Ammon's horn (tissue), 1 donor: ENCODE results near the gene NFAT5.
"Not testable (repeated sequence)": the region's sequence is repeated elsewhere in the genome, so short reads cannot be mapped to it uniquely, and the experiment has no call there.

Experiments
- DNase-seq: peaks from one replicate; pipeline ENCODE4 v3.0.0-alpha.2; 2016; ENCODE audit warnings: low spot score

Gene NFAT5, protein sequence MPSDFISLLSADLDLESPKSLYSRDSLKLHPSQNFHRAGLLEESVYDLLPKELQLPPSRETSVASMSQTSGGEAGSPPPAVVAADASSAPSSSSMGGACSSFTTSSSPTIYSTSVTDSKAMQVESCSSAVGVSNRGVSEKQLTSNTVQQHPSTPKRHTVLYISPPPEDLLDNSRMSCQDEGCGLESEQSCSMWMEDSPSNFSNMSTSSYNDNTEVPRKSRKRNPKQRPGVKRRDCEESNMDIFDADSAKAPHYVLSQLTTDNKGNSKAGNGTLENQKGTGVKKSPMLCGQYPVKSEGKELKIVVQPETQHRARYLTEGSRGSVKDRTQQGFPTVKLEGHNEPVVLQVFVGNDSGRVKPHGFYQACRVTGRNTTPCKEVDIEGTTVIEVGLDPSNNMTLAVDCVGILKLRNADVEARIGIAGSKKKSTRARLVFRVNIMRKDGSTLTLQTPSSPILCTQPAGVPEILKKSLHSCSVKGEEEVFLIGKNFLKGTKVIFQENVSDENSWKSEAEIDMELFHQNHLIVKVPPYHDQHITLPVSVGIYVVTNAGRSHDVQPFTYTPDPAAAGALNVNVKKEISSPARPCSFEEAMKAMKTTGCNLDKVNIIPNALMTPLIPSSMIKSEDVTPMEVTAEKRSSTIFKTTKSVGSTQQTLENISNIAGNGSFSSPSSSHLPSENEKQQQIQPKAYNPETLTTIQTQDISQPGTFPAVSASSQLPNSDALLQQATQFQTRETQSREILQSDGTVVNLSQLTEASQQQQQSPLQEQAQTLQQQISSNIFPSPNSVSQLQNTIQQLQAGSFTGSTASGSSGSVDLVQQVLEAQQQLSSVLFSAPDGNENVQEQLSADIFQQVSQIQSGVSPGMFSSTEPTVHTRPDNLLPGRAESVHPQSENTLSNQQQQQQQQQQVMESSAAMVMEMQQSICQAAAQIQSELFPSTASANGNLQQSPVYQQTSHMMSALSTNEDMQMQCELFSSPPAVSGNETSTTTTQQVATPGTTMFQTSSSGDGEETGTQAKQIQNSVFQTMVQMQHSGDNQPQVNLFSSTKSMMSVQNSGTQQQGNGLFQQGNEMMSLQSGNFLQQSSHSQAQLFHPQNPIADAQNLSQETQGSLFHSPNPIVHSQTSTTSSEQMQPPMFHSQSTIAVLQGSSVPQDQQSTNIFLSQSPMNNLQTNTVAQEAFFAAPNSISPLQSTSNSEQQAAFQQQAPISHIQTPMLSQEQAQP (N-terminal part only)

DNA sequence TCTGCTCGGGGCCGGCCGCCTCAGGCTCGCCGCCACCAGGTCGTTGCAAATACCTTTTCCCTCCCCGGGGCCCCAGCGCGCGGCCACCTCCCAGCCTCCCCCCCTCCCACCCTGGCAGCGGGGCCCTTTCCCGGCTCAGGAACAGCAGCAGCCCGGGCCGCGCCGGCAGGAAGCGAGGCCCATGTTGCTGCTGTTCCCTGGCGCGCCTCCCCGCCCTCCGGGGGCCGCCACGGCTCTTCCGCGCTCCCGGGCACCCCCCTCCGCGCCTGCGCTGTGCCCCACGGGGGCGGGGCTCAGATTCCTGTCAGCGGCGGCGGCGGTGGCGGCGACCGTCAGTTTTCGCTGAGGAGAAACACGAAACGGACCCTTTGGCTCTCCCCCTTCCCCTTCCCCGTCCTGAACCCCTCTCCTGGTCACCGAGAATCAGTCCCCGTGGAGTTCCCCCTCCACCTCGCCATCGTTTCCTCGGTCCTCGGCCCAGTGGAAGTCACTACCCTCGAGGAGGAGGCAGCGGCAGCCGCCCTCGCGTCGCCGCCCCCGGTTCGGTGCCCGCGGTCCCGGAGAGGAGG, at the start of gene NFAT5:
TSS of gene NFAT5 (plus strand) at position 296 of the 569 bp plus-strand sequence. CDS start 336 bp downstream, outside the sequence.
- DNase-seq = peak; percentile 90

DNA sequence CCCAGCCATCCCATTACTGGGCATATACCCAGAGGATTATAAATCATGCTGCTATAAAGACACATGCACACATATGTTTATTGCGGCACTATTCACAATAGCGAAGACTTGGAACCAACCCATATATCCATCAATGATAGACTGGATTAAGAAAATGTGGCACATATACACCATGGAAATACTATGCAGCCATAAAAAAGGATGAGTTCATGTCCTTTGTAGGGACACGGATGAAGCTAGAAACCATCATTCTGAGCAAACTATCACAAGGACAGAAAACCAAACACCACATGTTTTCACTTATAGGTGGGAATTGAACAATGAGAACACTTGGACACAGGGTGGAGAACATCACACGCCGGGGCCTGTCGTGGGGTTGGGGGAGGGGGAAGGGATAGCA, 47.9 kb upstream of the NFAT5 start:
- DNase-seq = not testable (repeated sequence)

DNA sequence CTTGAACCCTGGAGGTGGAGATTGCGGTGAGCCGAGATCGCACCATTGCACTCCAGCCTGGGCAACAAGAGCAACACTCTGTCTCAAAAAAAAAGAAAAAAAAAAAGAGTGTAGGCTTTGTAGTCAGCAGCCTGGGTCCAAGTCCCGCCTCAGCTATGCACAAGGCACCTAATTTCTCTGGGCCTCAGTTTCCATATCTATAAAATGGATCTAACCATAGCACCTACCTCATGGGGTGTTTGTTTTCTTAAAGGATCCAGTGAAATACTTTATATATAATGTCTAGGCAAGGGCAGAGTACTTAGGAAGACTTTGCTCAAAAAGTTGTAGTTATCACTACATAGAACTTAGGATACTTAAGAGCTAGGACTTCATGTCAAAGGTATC, 45.4 kb upstream of the NFAT5 start:
- DNase-seq = no peak

DNA sequence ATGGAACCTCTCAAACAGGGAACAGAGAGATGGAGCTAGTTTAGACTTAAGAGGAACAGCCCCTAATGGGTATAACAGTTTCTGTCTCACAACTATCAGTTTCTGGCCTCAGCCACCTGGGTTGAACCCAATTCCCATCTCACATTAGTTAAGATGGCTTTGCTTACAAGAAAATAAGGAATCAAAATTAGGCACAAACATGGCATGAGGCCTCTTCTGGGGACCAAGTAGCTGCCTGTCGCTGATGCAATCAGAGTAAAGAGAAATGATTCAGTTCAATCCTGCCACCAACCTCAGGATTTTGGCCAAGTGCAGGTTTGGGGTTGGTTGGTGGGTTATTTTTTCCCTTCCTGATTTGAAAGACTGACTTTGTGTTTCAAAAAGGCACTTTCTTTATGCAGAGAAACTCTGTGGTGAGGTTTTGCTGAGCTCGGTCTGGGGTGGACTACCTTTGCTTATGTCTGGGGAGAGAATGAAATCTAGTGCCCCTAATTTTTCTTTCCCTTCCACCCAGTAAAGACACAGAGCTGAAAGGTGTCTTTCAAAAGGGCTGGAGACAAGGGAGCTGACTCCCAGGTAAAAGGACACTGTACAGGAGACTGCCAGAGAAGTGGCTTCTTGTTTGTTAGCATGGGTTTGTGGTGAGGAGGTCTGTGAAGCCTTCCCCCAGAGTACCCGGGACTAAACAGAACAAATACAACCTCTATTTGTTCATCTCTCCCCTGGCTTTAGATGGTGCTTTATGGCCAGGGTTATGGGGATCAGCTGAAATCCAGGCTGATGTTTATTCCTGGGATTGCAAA, 44.8 kb upstream of the NFAT5 start:
- DNase-seq = no peak

DNA sequence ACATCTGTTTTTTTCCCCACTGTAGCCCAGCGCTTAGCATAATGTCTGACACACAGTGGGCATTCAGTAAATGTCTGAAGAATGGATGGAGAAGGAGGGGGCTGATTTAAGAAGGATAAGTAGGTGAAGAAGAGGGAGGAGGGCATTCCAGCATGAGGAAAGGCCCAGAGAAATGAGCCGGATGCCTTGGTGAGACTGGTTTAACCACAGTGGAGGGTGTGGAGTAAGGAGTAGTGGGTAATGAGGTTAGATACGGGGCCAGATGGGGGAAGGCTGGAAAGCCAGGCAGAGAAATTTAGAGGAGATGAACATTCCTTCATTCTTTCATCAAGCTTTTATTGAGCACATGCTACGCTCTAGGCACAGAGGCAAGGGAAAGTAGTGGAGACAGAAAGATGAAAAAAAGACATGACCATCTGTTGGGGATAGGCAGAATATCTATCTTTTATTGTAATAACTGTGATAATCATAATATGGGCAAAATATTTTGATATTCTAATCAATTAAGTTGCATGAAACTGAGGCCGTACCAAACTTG, 43.7 kb upstream of the NFAT5 start:
- no peak for DNase-seq

DNA sequence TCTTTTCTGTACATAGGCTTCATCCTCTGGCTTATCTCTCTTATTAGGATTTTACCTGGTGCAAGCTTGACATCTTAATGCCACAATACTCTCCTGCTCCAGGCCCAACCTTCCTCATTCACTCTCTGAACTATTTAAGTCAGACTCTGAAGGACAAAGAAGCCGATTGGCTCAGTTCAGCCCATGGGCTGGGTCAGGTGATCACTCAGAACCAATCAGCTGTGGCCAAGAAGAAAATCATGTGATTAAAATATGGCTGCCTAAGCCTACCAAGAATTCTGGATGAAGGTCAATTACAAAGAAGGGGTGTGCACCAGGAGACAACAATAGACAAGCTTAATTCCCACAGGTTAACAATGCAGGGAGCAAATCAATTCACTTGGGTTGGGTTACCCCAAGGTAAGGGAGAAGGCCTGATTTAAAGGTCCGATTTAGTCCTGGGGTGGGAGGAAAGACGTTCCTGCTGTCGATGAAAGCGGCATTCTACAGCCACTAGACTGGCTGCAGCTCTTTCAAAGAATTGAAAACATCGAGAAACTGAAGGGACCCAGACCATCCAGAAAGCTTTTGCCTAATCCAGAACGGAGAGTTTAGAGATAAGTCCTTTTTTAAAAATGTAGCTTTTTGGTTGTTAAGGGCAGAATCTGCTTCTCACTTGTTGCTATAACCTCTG, 42.9 kb upstream of the NFAT5 start:
- no peak for DNase-seq

DNA sequence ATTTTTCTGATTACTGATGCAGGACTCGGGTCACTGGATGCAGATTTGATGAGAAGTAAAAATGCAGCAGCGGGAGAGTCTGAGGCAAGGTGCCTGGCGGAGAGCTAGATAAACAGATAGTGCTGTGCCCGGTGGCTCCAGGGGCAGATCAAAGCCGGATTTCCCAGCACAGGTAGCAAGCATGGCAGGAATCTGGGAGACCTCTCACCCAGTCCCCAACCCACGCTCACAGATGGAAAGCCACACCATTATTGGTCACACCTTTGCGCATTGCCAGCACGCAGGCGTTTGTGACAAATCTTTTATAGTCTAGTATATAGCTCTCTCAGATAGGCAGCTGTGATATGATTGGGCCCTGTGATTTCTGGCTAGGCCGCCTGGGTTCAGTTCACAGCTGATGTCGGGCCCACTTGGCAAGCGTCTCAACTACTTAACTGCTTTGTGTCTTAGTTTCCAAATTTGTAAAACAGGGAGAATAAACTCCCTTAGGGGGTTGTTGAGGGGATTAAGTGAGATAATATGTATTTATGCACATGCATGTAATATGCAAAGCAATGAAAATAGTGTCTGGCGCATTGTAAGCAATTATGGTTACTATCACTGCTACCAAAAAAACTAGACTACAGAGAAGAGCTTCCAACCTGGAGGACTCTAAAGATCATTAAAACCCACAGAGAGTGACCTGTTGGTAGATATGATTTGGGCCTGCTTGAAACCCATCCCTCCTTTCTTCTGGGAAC, 42.0 kb upstream of the NFAT5 start:
- DNase-seq = no peak

DNA sequence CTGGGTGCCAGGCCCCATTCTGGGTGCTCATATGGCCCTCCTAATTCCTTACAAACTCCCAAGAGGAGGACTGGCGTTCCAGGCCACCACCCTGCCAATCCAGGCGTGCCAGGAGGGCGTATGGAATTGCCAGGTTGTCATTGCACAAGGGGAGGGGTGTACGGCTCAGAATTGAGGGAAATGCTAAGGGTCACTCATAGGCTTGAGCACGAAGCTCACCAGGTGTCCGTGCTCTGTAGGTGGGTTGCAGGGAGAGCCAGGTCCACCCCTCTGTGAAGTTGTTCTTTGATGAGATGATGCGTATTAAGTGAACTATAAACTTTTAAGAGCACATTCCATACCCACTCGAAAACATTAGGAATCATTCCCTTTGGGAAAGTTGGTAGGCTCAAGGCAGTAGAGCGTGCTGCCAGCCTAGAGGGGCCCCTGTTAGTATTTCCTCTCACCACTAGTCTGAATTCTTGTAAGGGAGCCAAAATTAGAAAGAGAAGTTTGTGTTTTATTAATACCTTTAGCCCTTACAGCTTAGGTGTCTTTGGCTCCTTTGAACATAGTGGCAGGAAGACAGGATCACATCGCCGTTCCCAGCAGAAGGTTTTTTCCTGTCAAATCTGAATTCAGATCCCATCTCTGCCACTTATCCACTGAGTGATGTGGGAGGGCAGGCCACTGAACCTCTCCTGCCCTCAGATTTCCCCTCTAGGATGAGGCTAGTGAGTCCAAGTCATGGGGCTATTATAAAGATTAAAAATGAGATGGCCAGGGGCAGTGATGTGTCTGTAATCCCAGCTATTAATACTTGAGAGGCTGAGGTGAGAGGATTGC, 38.7 kb upstream of the NFAT5 start:
- DNase-seq = no peak

DNA sequence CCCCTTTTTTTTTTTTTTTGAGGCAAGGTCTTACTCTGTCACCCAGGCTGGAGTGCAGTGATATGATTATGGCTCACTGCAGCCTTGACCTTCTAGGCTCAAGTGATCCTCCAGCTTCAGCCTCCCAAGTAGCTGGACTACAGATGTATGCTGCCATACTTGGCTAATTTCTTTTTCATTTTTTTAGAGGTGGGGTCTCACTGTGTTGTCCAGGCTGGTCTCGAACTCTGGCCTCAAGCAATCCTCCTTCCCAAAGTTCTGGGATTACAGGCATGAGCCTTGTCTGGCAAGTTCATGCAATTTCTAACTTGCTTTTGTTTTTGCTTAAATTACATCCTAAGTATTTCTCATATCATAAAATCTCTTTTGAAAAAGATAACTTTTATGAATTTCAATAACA, 33.8 kb upstream of the NFAT5 start:
- no peak for DNase-seq

DNA sequence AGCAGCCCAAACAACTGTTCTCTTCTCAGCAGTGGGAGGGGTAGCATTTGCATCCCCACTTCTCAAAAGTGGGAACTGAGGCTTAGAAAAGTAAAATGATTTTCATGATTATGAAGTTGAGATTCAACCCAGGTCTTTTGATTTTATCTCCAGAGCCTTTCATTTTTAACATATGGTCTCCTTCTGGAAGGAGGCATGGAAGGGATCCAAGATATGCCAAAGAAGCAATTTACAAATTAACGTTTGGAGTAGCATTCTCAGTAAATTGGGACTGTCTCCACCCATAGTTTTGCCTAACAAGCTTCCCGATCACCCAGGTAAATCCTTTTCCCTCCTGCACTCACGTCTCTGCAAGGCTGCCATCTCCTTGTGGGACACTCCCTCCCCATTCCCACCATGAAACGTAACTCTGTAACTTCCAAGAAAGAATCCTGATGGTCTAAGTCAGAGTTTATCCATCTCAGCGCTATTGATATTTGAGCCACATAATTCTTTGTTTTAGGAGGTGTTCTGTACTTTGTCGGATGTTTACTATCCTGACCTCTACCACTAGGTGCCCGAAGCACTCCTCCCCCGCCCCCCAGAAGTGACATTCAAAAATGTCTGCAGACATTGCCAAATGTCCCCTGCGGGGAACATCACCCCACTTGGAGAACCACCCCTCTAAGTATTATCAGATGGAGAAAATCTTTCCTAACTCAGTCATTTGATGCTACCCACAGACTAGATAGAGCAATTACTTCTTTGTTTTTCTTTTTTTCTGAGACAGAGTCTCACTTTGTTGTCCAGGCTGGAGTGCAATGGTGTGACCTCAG, 32.9 kb upstream of the NFAT5 start:
- DNase-seq = no peak

DNA sequence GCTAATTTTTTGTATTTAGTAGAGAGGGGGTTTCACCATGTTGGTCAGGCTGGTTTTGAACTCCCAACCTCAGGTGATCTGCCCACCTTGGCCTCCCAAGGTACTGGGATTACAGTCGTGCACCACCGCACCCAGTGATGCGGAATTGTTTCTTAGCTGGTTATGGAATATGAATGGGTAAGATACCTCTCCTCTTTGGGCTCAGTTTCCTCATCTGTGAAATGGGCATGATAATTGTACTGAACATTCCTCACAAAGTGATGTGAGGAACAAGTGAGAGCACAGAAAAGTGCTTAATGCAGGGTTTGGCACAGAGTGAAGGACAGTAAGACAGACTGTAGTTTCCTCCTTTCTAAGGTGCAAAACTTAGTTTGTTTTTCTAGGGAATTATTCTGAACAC, 31.0 kb upstream of the NFAT5 start:
- DNase-seq = no peak

DNA sequence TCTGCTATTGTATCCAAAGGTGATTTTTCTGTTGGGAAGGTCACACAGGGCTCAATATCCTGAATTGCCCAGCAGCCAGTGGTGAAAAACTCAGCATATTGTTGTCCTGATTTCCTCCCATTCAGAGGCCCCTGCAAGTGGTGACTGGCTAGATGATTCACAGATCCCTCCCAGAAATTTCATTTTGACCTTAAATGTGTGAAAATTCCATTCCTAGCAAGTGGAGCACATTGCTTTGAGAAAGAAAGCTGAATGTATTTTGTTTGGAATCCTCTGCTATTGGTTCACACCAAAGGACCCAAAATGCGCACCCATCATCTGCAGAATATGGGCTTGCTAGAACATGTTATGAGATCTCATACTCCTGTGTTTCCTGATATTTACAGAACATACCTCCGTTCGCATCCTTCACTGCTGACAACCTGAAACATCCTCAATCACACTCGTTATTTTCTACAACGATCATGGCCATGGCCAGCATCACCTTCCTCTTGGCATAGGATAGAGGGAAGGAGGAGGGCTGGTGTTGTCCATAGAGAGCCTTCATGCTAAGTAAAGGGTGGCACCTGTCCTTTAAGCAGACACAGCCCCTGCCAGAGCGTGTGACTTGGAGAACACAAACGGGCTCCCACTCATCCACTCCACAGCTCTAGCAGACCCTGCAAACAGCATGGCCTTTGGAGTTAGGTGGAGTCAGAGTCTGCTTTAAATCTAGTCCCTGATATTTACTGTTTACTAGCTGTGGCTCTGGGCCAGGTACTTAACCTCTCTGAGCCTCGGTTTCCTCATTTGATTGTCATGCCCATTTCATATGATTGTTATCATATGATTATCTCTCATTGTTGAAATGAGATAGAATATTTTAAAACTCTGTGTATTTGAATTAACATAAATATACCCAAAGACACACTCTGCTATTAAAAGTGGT, 30.4 kb upstream of the NFAT5 start:
- DNase-seq = no peak

DNA sequence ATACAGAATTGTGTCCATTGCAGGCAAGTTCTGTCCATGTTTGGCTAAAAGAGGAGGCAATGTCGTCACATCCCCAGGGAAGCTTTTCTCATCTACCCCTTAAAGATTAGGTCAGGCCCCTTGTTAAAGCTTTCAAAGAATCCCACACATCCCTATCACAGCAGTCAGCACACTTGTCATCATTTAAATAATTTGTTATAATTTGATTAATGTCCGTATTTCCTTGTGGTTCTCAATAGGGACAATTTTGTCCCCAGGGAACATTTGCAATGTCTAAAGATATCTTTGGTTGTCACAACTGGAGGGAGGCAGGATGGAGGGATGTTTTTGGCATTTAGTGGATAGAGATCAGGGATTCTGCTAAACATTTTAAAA, 28.1 kb upstream of the NFAT5 start:
- no peak for DNase-seq

DNA sequence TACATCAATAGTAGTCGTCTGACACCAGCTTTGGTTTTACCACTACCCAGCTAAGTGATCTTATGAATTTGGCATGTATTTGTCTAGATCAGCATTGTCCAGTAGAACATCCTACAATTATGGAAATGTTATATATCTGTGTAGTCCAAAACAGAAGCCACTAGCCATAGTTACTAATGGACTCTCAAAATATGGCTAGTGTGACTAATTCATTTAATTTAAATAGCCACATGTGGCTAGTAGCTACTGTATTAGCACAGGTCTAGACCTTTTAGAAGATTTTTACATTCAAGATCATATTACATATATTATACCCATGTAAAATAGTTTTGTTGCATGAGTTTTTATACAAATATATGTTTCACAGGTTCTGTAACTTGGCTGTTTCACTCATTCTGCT, 27.0 kb upstream of the NFAT5 start:
- no peak for DNase-seq

DNA sequence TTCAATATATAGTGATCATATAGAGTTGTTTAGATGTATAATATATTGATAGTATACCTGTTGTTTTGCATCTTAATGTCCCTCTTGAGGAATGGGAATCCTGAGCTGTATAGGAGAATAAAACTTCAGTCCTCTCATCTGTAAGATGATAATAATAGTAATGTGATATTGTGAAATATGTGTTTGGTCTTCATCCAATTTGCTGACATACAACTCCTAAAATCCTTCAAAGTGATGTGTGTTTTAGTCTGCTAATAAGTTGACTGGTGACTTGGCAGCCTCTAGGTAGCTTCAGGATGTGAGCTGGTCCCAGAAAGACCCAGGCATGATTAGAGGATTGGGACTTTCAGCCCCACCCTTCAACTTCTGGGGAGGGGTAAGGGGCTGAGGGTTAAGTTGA, 22.8 kb upstream of the NFAT5 start:
- DNase-seq = no peak

DNA sequence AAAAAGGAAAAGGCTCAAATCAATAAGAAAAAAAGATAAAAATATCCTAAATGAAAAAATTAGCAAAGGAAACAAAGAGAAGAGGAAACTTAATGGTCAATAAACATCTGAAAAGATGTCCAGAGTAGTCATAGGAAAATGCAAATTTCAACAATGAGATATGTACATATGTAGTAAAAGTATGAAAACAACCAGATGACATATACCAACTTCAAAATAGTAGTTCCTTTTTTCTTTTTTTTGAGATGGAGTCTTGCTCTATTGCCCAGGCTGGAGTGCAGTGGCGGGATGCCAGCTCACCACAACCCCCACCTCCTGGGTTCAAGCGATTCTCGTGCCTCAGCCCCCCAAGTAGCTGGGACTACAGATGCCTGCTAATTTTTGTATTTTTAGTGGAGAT, 21.7 kb upstream of the NFAT5 start:
- no peak for DNase-seq

DNA sequence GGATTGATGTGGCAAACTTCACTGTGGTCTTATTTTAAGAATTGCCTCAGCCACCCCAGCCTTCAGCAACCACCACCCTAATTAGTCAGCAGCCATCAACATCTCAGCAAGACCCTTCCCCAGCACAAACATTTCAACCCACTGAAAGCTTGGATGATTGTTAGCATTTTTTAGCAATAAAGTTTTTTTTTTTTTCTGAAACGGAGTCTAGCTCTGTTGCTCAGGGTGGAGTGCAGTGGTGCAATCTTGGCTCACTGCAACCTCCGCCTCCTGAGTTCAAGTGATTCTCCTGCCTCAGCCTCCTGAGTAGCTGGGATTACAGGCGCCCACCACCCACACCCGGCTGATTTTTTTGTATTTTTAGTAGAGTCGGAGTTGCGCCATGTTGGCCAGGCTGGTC, 19.1 kb upstream of the NFAT5 start:
- not testable (repeated sequence) for DNase-seq
